Caki2 (cell line): ENCODE results near the gene GLYATL1. TPM values are rescaled to one million over a fixed set of nuclear protein-coding genes. Genes with fewer than 3 reads are reported as not detected.
A peak's percentile ranks its signal among the peaks of the same experiment; 100 is the strongest.

Experiments used
- DNase-seq: peaks from one replicate; pipeline ENCODE4 v3.0.0-alpha.2; 2015; ENCODE audit warnings: low read depth
- in situ Hi-C: cut with HindIII; loops from 2 replicates; pipeline ENCODE4 v1.10.0; 2016; ENCODE audit warnings: low sequenced_read_pairs, low pct_unique_long_range_greater_than_20kb, mixed read lengths
- total RNA-seq: library from RNA; depleted of rRNA; stranded (reverse); fragments of >200 nt; shearing (Covaris generic); gene quantifications from 2 replicates; pipeline ENCODE4 v1.2.3, GENCODE V29; 2014; ENCODE audit warnings: low replicate concordance

GLYATL1 gene
- total RNA-seq, 1 experiment from 2014 or later: not detected

DNA sequence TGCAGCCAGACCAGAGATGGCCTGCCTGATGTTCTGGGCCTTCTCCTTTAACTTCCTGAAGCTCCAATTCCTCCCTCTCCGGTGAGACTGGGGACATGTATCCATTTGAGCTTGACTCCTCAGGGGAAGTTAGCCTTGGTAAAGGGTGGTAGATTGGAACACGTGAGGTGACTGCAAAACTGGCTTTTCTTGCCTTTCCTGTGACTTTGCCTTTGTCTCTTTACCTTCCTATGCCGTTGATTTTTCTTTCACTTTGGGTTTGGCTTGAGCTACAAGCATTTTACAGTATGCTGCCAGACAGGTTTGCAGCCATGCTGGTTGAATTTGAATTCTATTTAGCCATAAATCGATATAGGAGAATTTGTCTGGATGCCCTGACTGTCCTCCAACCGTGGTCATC lies 16.8 kb upstream of the GLYATL1 start:
- in situ Hi-C loops: no loop called here
- DNase-seq: no peak

DNA sequence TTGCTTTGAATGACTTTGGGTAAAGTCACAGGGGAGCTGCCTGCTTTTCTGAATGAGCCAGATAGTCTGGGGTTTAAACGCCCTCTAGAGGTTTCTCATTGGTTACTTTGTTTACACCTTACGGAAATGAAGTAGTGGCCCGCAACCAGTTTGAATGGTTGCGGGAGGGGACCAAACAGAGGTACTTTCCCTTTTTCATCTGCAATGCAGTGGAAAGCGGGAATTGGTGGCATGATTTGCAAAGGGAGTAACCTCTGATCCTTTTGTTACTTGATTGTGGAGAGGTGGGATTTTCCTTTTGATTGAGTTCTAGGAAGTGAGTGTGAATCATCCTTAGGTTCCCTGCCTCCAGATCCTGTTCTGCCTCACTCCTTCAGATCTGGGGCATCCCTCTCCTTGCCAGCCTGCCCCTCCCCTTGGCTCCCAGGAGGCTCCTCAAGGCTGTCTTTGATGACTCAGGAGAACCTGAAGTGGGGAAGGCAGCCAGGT lies 15.9 kb upstream of the GLYATL1 start:
- DNase-seq: peak; percentile 73
- in situ Hi-C loops: no loop called here

DNA sequence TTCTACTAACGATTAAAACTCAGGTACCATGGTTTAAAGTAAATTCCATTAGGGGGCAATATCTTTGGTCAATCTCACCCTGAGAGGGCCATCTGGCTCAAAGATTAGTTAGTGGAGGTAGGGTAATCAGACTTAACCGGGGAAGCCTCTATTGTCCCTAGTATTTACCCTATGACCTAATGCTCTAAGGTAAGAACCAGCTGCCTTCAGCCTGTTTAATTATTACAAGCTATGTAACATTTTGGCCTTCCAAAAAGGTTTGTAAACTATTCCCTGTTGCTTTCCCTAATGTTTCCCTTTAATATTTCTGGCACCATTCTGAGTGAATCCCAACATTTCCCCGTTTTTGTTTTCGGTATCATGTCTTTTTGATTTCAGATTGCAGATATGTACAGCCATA lies 15.1 kb upstream of the GLYATL1 start:
- in situ Hi-C loops: no loop called here
- DNase-seq: no peak

- DNase-seq: no peak
- in situ Hi-C loops: no loop called here
Measured at GRCh38 chr11:58926251-58926650, 13.0 kb upstream of the GLYATL1 start.

GRCh38 chr11:58926695-58927094 lies 12.6 kb upstream of the GLYATL1 start:
- in situ Hi-C loops: no loop called here
- no peak for DNase-seq

DNA sequence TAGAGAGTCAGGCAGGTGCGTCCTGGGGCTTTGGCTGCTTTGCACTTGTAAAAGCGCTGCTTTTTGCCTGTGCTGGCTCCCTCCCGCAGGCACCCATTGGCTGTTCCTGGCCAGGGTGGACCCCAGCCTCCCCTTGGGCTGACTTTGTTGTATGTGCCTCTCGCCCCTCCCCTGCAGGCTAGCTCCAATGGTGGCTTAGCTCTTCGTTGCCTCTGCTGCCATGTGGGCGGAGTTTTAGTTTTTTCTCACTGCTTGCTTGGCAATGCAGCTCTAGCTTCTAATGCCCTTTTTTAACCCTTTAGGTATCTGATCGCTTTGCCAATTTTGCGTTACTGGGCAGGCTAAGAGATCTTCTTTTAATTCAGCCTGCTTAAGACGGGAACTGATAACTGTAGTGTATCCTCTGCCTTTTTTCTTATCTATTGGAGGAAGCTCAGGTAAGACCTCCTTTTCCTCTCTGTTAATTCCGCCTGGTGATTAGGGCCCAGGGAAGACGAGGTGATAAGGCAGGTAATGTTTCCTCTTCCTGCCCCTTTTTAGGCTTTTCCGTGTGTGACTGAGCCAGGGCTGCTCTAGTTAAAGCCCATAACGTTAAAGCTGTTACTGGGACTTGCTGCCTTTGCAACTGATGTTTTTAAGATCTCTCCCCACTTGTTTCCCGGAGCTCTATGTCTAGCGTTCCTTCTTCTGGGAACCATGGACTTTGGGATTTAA lies 11.7 kb upstream of the GLYATL1 start:
- DNase-seq: peak; percentile 73
- in situ Hi-C loops: no loop called here

- in situ Hi-C loops: no loop called here
- DNase-seq: no peak
Measured at GRCh38 chr11:58928107-58928499, 11.2 kb upstream of the GLYATL1 start.

DNA sequence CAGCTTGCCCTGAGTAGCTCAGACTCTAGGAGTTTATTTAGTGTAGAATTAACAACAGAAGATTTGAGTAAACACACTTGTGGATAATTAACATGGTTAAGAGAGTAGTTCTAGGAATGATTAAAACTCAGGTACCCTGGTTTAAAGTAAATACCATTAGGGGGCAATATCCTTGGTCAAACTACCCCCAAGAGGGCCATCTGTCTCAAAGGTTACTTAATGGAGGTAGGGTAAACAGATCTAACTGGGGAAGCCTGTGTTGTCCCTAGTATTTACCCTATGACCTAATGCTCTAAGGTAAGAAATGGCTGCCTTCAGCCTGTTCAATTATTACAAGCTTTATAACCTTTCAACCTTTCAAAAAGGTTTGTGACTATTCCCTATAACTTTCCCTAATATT lies 10.6 kb upstream of the GLYATL1 start:
- DNase-seq: no peak

GRCh38 chr11:58930926-58931325 lies 8.4 kb upstream of the GLYATL1 start:
- no peak for DNase-seq
- in situ Hi-C loops: no loop called here

More for the DNA sequence above, 10.6 kb upstream of the GLYATL1 start:
- in situ Hi-C loops: no loop called here

DNA sequence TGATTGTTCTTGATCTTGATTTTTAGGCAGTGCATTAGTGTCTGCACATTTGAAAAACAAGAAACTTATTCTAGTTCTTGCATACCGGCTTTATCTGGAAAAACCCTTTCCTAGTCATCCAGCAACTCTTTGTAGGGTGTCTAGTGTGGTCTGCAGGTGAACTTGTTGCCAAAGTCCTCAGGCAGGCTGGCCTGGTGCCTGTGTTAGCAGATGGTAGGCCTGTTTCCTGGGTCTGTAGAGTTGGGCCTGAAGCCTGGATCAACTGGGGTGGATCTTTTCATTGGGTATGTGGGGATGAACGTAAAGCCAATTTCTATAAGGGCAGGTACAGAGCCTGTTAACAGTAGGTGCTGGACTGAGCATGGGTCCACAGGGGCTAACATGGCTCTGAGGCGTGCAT lies 5.6 kb upstream of the GLYATL1 start:
- no peak for DNase-seq
- in situ Hi-C loops: no loop called here

DNA sequence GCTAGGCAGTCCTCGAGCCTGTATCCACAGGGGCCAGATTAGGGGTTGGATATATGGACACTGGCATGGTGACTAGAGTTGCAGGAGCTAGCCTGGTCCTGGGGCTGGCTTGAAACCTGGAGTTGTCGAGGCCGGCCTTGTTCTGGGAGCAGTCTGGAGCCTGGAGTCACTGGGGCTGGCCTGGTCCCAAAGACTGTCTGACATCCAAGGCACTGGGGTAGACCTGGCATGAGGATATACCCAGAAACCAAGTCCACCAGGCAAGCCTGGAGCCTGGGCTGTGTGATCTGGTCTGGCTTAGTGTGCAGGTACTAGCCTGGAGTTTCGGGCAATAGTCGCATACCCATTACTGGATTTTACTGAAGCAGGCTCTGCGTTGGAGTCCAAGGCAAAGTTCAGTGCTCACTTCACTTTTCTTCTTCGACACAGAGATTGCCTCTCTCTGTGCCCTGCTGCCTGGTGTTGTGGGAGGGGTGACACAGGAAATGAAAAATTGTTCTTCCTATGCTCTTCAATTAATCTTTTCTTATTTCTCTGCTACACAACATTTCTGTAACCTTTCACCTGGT lies 4.3 kb upstream of the GLYATL1 start:
- no peak for DNase-seq
- in situ Hi-C loops: no loop called here

DNA sequence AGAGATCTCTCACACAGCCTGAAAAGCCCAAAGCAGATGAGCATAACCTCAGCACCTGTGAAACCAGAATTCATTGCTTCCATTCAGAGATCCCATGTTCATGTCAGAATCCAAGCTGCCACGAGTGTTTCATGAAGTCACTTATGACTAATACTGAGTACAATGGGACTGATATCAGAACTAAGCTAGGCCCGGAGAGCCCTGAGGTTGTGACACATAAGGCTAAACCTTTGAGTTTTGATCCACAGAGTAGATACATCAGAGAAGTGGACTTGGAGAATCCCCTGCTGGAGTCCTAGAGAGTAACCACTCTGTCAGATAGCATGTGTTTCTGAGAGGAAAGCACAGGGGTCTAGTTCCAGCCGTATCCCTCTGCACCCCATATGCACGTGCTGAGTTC lies 890 bp upstream of the GLYATL1 start:
- in situ Hi-C loops: no loop called here

DNA sequence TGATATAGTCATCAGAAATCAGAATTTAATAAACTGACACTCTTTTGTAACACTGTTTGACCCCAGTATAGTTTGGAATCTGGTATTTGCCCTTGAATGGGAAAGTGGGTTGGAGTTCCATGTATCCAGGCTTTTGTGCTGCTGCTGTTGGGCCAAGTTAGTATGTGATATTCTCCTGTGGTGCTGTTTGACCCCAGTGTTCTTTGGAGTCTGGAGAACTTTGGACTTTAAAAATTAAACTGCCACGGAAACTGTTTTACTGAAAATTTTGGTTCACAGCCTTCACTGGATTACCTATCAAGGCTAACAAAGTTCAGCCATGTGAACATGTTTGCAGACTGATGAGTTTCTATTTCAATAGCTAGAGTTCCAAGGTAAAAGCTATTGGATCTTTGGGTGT lies 740 bp downstream of the GLYATL1 start:
- DNase-seq: no peak
- in situ Hi-C loops: no loop called here

More for the DNA sequence above, 890 bp upstream of the GLYATL1 start:
- DNase-seq: no peak

GRCh38 chr11:58941838-58942237 lies 2.5 kb downstream of the GLYATL1 start:
- in situ Hi-C loops: no loop called here
- DNase-seq: no peak

- no peak for DNase-seq
- in situ Hi-C loops: no loop called here
Measured at GRCh38 chr11:58945663-58946062, 6.4 kb downstream of the GLYATL1 start.

DNA sequence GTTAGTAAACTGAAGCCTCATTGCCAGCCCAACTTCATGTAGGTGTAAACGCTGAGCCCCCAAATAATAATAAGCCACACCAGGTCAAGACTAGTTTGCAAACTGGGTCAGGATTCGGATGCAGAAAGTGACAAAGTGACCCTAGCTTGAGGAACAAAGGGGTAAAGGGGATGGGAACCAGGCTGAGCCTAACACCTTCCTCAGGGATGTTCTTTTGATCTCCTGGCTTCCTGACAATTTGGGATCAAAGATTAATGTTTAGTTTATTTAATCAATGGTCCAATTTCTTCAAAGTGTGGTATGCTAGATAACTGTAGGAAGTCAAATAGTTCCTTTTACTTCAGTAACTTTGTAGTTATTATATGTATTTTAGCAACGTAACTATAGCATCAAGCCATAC lies 9.9 kb downstream of the GLYATL1 start:
- in situ Hi-C loops: no loop called here
- no peak for DNase-seq

DNA sequence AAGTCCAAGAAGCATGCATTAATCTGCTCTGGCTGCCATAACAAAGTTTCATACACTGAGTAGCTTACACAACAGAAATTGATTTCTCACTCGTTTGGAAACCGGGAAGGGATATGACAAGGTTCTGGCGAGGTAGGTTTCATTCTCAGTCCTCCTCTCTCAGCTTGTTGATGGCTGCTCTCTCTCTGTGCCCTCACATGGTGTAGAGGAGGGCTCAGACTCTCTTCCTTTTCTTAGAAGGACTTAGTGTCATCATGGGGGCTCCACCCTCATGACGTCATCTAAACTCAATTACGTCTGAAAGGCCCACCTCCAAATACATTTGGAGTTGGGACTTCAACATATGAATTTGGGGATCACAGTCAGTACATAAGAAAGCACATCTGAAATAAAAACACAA lies 18.6 kb downstream of the GLYATL1 start:
- in situ Hi-C loops: no loop called here
- DNase-seq: no peak

- in situ Hi-C loops: no loop called here
- no peak for DNase-seq
Measured at GRCh38 chr11:58958500-58958899, 19.2 kb downstream of the GLYATL1 start.

DNA sequence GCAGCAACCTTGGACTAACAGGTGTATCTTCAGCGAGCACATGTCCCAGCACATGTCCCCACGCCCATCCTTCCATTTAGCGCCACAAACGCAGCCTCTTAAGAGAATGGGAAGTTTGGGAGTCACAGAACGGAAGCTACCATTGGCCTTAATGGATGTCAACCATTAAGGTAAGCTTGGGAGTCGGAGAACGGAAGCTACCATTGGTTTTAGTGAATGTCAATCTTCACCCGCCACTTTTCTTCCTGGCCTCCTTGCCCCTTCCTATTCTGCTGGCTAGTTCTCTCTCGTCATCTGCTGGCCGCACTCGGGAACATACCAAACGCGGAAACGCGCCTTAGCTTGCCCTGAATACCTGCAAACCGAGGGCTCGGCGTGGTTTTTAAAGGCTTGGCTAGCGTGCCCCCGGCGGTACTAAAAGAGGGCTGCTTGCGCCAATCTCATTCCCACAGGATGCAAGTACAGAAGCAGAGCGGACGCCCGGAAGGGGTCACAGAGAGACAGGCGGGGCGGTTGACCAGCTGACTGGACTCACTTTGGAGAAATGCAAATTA lies 24.3 kb downstream of the GLYATL1 start:
- in situ Hi-C loops: no loop called here
- DNase-seq: no peak
